Parathyroid adenoma (tissue), 2 donors: ENCODE results near the gene CC2D1A.
"Not testable (repeated sequence)": the region's sequence is repeated elsewhere in the genome, so short reads cannot be mapped to it uniquely, and the experiment has no call there.

Source experiments
- H2AFZ ChIP-seq: fragments of 300-600 bp; sonication (generic); one replicate; pipeline ENCODE4 v1.7.0; 2017; ENCODE audit warnings: antibody characterized with exemption, mild to moderate bottlenecking
- H3K27ac ChIP-seq: fragments of 300-600 bp; sonication (generic); one replicate; pipeline ENCODE4 v1.7.0; 2017
- H3K27me3 ChIP-seq: fragments of 300-600 bp; sonication (generic); one replicate; pipeline ENCODE4 v1.7.0; 2017; ENCODE audit warnings: low read length; ENCODE audit not compliant: control insufficient read depth, insufficient read depth
- H3K36me3 ChIP-seq: fragments of 300-600 bp; sonication (generic); one replicate; pipeline ENCODE4 v1.7.0; 2017; ENCODE audit warnings: low read length; ENCODE audit not compliant: control insufficient read depth, insufficient read depth
- H3K4me1 ChIP-seq: fragments of 300-600 bp; sonication (generic); one replicate; pipeline ENCODE4 v1.7.0; 2017; ENCODE audit warnings: control low read depth
- H3K4me2 ChIP-seq: fragments of 300-600 bp; sonication (generic); one replicate; pipeline ENCODE4 v1.7.0; 2017; ENCODE audit warnings: low read length
- H3K4me3 ChIP-seq: fragments of 300-600 bp; sonication (generic); one replicate; pipeline ENCODE4 v1.7.0; 2017; ENCODE audit warnings: low read depth, low read length
- H3K79me2 ChIP-seq: fragments of 300-600 bp; sonication (generic); one replicate; pipeline ENCODE4 v1.7.0; 2017; ENCODE audit warnings: control low read depth
- H3K9ac ChIP-seq: fragments of 300-600 bp; sonication (generic); one replicate; pipeline ENCODE4 v1.7.0; 2017; ENCODE audit warnings: mild to moderate bottlenecking
- H3K9me3 ChIP-seq: fragments of 300-600 bp; sonication (generic); one replicate; pipeline ENCODE4 v1.7.0; 2017; ENCODE audit warnings: low read length; ENCODE audit not compliant: control insufficient read depth
- TF ChIP-seq, protein P1 (sequence below): fragments of 300-600 bp; sonication (generic); IDR thresholded peaks from one replicate; pipeline ENCODE4 v1.7.0; 2017; ENCODE audit warnings: antibody characterized with exemption, mild to moderate bottlenecking
- donor health status: primary hyperparathyroidism.

The CC2D1A gene

DNA sequence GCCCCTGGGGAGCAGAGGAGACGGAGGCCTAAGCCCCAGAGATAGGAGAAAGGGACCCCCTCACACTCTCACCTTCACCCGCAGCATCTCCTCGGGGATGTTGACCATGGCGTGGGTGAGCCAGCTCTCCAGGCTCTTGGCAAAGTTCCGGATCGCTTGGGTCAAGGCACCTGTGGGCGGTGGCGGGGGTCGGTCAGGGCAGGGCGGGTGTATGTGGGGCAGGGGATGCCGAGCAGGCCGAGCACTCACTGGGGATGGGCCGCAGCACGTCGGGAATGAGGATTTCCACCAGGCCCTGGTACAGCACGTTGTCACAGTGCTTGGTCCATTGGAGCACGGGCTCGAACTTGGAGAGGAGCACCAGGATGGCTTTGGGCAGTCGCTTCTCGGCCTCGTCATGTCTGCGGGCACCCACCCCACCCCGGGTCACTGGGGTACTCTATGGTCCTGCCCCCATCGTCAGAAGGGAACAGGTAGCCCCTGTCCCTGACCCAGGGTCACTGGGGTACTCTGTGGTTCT lies 59.4 kb downstream of the CC2D1A start:
- Histone ChIP-seq H2AFZ (no peak overlapping the region), H3K4me2 (no peak overlapping the region), H3K79me2 (no peaks in the 10 kb centered on the region), H3K36me3 (no peaks in the 10 kb centered on the region), H3K9ac (no peak overlapping the region), H3K4me1 (no peaks in the 10 kb centered on the region), H3K9me3 (no peaks in the 10 kb centered on the region), H3K4me3 (no peak overlapping the region), H3K27me3 (no peaks in the 10 kb centered on the region), H3K27ac (no peak overlapping the region)
- TF ChIP-seq, protein P1, sequence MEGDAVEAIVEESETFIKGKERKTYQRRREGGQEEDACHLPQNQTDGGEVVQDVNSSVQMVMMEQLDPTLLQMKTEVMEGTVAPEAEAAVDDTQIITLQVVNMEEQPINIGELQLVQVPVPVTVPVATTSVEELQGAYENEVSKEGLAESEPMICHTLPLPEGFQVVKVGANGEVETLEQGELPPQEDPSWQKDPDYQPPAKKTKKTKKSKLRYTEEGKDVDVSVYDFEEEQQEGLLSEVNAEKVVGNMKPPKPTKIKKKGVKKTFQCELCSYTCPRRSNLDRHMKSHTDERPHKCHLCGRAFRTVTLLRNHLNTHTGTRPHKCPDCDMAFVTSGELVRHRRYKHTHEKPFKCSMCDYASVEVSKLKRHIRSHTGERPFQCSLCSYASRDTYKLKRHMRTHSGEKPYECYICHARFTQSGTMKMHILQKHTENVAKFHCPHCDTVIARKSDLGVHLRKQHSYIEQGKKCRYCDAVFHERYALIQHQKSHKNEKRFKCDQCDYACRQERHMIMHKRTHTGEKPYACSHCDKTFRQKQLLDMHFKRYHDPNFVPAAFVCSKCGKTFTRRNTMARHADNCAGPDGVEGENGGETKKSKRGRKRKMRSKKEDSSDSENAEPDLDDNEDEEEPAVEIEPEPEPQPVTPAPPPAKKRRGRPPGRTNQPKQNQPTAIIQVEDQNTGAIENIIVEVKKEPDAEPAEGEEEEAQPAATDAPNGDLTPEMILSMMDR: no peak

DNA sequence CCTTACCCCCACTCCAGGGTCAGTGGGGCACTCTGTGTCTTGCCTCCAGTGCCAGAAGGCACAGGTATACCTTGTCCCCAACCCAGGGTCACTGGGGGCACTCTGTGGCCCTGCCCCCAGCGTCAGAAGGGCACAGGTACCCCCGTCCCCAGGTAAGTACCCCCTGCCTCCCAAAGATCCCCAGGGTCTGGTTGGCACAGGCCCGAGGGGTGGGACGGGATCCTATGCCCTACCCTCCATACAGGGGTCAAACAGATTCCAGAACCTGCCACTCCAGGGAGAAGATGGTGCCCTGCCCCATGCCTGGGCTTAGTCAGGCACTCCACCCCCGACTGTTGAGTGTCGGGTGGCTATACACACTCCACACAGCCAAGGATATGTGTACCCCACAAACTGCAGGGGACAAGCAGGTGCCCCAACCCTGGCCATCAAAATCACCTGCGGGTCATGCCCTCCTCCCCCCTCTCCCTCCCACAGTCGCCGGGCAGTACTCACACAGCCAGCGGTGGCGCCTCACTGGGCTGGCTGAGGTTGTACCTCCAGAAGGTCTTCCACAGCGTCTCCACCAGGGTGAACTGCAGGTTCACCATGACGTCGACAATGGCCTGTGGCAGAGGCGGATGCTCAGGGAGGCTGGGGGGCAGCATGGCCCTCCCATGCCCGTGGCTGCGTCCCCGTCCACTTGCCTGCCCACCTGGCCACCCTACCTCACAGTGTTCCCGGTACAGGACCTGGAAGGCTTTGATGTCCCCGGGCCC lies 60.1 kb downstream of the CC2D1A start:
- H3K9me3 ChIP-seq: no peaks in the 10 kb centered on the region
- no peak overlapping the region for H3K4me2 ChIP-seq
- no peak overlapping the region for H2AFZ ChIP-seq
- TF ChIP-seq, protein P1: no peak
- no peak overlapping the region for H3K4me3 ChIP-seq
- no peak overlapping the region for H3K9ac ChIP-seq
- H3K79me2 ChIP-seq: no peaks in the 10 kb centered on the region
- H3K36me3 ChIP-seq: no peaks in the 10 kb centered on the region
- H3K27ac ChIP-seq: no peak overlapping the region
- no peaks in the 10 kb centered on the region for H3K4me1 ChIP-seq
- H3K27me3 ChIP-seq: no peaks in the 10 kb centered on the region

DNA sequence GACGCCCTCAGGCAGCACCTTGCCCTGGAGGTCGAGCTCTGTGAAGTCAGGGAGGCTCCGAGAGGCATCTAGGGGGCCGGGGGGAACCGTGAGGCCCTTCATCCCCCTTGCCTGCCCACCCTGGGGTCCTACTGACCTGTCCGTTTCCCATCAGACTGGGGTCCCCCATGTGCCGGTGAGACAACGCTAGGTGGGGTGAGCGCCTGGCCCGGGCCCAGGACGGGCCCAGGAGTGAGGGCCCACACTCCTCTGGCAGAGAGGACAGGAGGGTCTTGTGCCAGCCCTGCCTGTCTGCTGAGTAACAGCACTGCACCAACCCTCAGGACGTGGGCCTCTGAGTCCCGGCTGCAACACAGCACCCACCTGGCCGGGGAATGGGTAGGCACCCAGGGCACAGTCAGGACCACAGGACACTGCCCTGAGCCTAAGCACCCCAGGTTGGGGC lies 60.7 kb downstream of the CC2D1A start:
- no peaks in the 10 kb centered on the region for H3K36me3 ChIP-seq
- no peak overlapping the region for H3K9ac ChIP-seq

DNA sequence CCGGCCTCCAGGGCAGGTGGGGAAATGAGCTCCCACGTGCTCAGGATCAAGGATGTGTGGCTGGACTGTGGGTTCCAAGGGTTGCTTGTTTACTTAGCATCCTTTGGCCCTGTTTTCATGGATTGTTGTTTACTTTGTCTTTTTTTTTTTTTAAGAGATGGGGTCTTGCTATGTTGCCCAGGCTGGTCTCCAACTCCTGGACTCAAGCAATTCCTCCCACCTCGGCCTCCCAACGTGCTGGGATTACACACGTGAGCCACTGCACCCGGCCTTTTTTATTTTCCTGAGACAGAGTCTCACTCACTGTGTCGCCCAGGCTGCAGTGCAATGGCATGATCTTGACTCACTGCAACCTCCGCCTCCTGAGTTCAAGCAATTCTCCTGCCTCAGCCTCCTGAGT lies 61.2 kb downstream of the CC2D1A start:
- H3K4me2 ChIP-seq, H3K9me3 ChIP-seq, H3K27me3 ChIP-seq, H3K36me3 ChIP-seq, H3K4me1 ChIP-seq, H3K79me2 ChIP-seq, H3K4me3 ChIP-seq, H3K27ac ChIP-seq, H2AFZ ChIP-seq, H3K9ac ChIP-seq: not testable (repeated sequence)

More for the DNA sequence above, 60.7 kb downstream of the CC2D1A start:
- Histone ChIP-seq H2AFZ (no peak overlapping the region), H3K27ac (no peak overlapping the region), H3K4me3 (no peak overlapping the region), H3K4me2 (no peak overlapping the region), H3K79me2 (no peaks in the 10 kb centered on the region), H3K9me3 (no peaks in the 10 kb centered on the region), H3K4me1 (no peaks in the 10 kb centered on the region), H3K27me3 (no peaks in the 10 kb centered on the region)
- TF ChIP-seq, protein P1: no peak

DNA sequence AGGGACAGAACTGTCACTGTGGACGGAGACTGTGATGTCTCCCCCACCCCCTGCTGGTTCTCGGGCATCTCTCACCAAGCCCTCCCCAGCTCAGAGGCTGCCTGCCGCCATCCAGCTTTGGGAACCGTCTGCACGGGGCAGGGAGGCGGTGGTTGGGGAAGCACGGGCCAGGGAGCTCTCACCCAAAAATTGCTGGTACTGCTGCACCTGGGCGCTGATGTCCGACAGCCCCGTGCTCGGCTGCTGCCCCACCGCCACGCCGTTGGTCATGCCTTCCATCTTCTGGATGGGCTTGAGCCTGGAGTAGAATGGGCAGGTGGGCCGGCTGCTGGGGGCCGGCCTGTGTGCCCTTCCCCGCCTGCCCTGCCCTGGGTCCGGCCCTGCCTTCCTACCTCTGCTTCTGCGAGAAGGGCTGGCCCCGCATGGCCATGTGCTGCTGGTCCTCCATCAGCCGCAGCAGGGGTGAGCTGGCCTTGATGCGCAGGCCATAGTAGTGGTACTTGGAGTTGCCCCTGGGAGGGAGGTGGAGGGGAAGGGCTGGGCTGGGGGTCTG lies 62.5 kb downstream of the CC2D1A start:
- no peaks in the 10 kb centered on the region for H3K36me3 ChIP-seq
- no peak overlapping the region for H3K27ac ChIP-seq
- TF ChIP-seq, protein P1: no peak

More for the DNA sequence above, 62.5 kb downstream of the CC2D1A start:
- H3K4me3 ChIP-seq: no peak overlapping the region
- no peak overlapping the region for H3K9ac ChIP-seq
- H3K79me2 ChIP-seq: no peaks in the 10 kb centered on the region
- H3K9me3 ChIP-seq: no peaks in the 10 kb centered on the region
- H3K4me2 ChIP-seq: no peak overlapping the region
- H3K4me1 ChIP-seq: no peaks in the 10 kb centered on the region
- H3K27me3 ChIP-seq: no peaks in the 10 kb centered on the region
- H2AFZ ChIP-seq: no peak overlapping the region
